K562 treated with DMSO at 1 percent for 24 hours (cell line): ENCODE results near the gene MRPS26. TPM values are rescaled to one million over a fixed set of nuclear protein-coding genes. Genes with fewer than 3 reads are reported as not detected.

Source experiments
- total RNA-seq: library from RNA; unstranded; fragments of 300-600 nt; gene quantifications from 2 replicates; pipeline ENCODE4 v1.2.3, GENCODE V29; 2022; ENCODE audit warnings: low read depth; ENCODE audit not compliant: insufficient read depth

MRPS26 gene
- 43.2 and 50.3 TPM in 2 replicates for total RNA-seq

DNA sequence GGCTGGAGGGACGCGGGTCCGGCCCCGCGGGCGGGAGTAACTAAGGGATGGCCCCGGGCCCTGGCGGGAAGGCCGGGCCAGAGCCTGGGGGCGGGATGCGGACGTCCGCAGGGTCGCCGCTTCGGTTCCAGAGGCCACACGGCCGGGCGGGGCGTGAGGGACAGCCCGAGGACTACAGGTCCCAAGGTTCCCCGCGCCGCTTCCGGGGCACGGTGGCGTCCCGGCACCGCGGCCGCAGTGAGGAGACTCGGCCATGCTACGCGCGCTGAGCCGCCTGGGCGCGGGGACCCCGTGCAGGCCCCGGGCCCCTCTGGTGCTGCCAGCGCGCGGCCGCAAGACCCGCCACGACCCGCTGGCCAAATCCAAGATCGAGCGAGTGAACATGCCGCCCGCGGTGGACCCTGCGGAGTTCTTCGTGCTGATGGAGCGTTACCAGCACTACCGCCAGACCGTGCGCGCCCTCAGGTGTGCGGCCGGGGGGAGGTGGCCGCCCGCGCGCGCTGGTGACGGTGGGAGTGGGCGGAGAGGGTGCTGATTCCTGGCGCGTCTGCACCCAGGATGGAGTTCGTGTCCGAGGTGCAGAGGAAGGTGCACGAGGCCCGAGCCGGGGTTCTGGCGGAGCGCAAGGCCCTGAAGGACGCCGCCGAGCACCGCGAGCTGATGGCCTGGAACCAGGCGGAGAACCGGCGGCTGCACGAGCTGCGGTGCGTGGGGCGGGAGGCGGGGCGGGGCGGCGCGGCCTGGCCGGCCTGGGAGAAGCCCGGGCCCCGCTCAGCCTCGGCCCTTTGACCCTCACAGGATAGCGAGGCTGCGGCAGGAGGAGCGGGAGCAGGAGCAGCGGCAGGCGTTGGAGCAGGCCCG, at the start of gene MRPS26:
Gene MRPS26, plus strand, starts transcription at position 237 of the 861 bp plus-strand sequence. Its CDS starts 17 bp downstream, at position 254.

DNA sequence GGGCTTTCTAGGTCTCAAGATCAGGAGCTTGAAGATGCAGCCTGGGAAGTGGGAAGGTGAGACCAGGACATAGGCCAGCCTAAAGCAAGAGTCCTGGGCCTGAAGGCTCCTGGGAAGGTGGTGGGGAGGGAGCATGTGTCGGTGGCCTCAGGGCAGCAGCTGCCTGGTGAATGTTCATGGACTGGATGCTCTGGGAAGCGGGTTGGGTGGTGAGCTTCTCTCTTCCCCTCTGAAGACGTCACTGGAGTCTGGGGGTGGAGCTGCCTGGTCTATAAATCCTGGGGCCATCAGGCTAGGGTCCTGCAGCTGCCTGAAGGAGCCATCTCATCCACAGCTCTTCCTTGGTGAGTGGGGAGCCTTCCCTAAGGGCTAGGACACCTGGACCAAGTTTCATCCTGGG, 2.5 kb upstream of the MRPS26 start, which contains the start of gene GNRH2:
Gene GNRH2, plus strand, starts transcription at position 301 of the 400 bp plus-strand sequence. CDS start 793 bp downstream, outside the sequence.

GRCh38 chr20:3071610-3072529, 26.0 kb downstream of the MRPS26 start, which contains the start of gene OXT:
OXT (plus strand) TSS chr20:3071620; CDS start chr20:3071656, 36 bp downstream.

DNA sequence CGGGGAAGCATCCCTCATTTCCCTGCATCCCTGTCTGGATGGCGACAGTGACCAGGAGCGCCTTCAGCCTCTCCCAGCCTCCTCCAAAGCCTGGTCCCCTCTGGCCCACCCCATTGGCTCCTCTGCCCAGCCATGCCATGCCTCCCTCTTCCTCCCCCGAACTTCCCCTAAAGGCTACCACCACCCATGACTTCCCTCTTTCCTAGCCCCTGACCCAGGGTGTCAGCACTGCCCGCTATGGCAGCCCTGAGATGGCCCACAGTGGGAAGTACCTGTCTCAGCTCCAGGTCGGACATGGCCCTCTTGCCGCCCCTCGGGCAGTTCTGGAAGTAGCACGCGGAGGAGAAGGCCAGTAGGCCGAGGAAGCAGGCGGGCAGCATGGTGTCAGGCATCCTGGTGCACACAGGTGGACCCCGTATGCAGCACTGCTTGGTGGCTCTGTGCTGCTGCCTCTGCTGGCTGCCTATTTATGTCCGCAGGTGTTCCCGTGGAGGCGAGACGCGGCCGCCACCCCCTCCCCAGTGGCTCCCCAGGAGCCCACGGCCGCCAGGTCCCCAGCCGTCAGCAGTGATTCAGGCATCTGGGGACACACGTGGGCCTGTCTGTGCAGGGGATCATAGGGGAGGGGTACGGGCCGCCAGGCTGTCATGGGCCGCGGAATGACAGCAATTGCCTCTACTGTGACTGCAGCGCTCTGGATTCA, 38.6 kb downstream of the MRPS26 start, which contains the start of gene AVP:
Gene AVP, minus strand, starts transcription at position 442 of the 703 bp plus-strand sequence. Its CDS starts 50 bp downstream, at position 392.

Other genes with a start within 250 kb of the MRPS26 start
- 0.69 and 1.2 TPM in 2 replicates for gene CPXM1, start 245.4 kb upstream of the MRPS26 start, total RNA-seq
- not detected in 2 replicates for gene C20orf141, start 231.1 kb upstream of the MRPS26 start, total RNA-seq
- gene TMEM239, start 229.7 kb upstream of the MRPS26 start, total RNA-seq = not detected in 2 replicates
- gene PCED1A, start 205.4 kb upstream of the MRPS26 start, total RNA-seq = 16.6 and 17.3 TPM in 2 replicates
- gene VPS16, start 205.3 kb upstream of the MRPS26 start, total RNA-seq = 47.0 and 49.4 TPM in 2 replicates
- gene PTPRA, start 172.6 kb upstream of the MRPS26 start, total RNA-seq = 31.4 and 37.5 TPM in 2 replicates
- gene GNRH2, start 2.4 kb upstream of the MRPS26 start, total RNA-seq = not detected in 2 replicates
- not detected in 2 replicates for gene OXT, start 25.6 kb downstream of the MRPS26 start, total RNA-seq
- not detected in 2 replicates for gene AVP, start 38.7 kb downstream of the MRPS26 start, total RNA-seq
- 10.9 and 12.1 TPM in 2 replicates for gene FASTKD5, start 113.8 kb downstream of the MRPS26 start, total RNA-seq
- gene UBOX5, start 113.8 kb downstream of the MRPS26 start, total RNA-seq = 4.8 and 4.9 TPM in 2 replicates
- gene LZTS3, start 127.5 kb downstream of the MRPS26 start, total RNA-seq = 4.4 and 5.0 TPM in 2 replicates
- gene DDRGK1, start 158.6 kb downstream of the MRPS26 start, total RNA-seq = 34.2 and 34.7 TPM in 2 replicates
- gene ITPA, start 163.4 kb downstream of the MRPS26 start, total RNA-seq = 42.1 and 57.2 TPM in 2 replicates
- gene SLC4A11, start 193.1 kb downstream of the MRPS26 start, total RNA-seq = 0.14 TPM in 1 of 2 replicates, not detected in the other